HG03196 (cell line): ENCODE data around the gene HINT2.

ENCODE experiments used
- ATAC-seq: cut with Tn5 transposase; IDR thresholded peaks from one replicate; pipeline ENCODE4 v1.9.1; 2021; ENCODE audit not compliant: unreplicated experiment

The HINT2 gene

GRCh38 chr9:35812025-35812602 lies 2.7 kb downstream of the HINT2 start, which contains the start of gene SPAG8:
TSS of gene SPAG8 (minus strand) at chr9:35812262. CDS start at chr9:35812147, 115 bp downstream.
- peak; percentile 50 for ATAC-seq

GRCh38 chr9:35811381-35812024 lies 3.3 kb downstream of the HINT2 start:
- ATAC-seq: no peak

- no peak for ATAC-seq
These were observed 4.7 kb downstream of the HINT2 start for GRCh38 chr9:35810122-35810521.

GRCh38 chr9:35808433-35808832 lies 6.4 kb downstream of the HINT2 start:
- no peak for ATAC-seq

GRCh38 chr9:35806101-35806500 lies 8.7 kb downstream of the HINT2 start:
- no peak for ATAC-seq

- ATAC-seq: no peak
These were observed 13.3 kb downstream of the HINT2 start for GRCh38 chr9:35801328-35802128.

- no peak for ATAC-seq
These were observed 14.3 kb downstream of the HINT2 start for GRCh38 chr9:35800530-35800929.

- no peak for ATAC-seq
These were observed 16.0 kb downstream of the HINT2 start for GRCh38 chr9:35798658-35799374.

GRCh38 chr9:35797311-35798109 lies 17.3 kb downstream of the HINT2 start:
- no peak for ATAC-seq

GRCh38 chr9:35795695-35796094 lies 19.1 kb downstream of the HINT2 start:
- ATAC-seq: no peak

- no peak for ATAC-seq
These were observed 21.4 kb downstream of the HINT2 start for GRCh38 chr9:35793461-35793860.

GRCh38 chr9:35792826-35793225 lies 22.0 kb downstream of the HINT2 start:
- ATAC-seq: no peak

GRCh38 chr9:35792024-35792813 lies 22.6 kb downstream of the HINT2 start:
- no peak for ATAC-seq

- ATAC-seq: no peak
These were observed 23.4 kb downstream of the HINT2 start, which contains the start of gene NPR2 for GRCh38 chr9:35791297-35791921. TSS of gene NPR2 (plus strand) at chr9:35791591. CDS start at chr9:35792409, 818 bp downstream.

- ATAC-seq: no peak
These were observed 24.2 kb downstream of the HINT2 start for GRCh38 chr9:35790385-35791296.

GRCh38 chr9:35790025-35790384 lies 24.8 kb downstream of the HINT2 start:
- no peak for ATAC-seq

- no peak for ATAC-seq
These were observed 25.3 kb downstream of the HINT2 start for GRCh38 chr9:35789541-35789940.

GRCh38 chr9:35783418-35783817 lies 31.4 kb downstream of the HINT2 start:
- no peak for ATAC-seq
